AG04450 (cell line): ENCODE results near the gene C1orf74. TPM values are rescaled to one million over a fixed set of nuclear protein-coding genes. Genes with fewer than 3 reads are reported as not detected.

Source experiments
- CTCF ChIA-PET: fragments of 300-600, 350-600 bp; formaldehyde crosslinking; extraction: SDS; loops from one replicate; lab custom pipeline; 2022; ENCODE audit warnings: antibody characterized with exemption, inconsistent platforms; lab: Charles Lee
- POLR2A ChIA-PET: fragments of 350-600 bp; formaldehyde crosslinking; extraction: SDS; loops from one replicate; lab custom pipeline; 2021; ENCODE audit warnings: antibody characterized with exemption, inconsistent platforms; lab: Yijun Ruan, JAX
- DNase-seq: peaks from one replicate; pipeline ENCODE4 v3.0.0-alpha.2; 2011; ENCODE audit warnings: low read depth, low spot score
- H3K27ac ChIP-seq: one replicate; pipeline ENCODE4 v1.5.1; 2012; ENCODE audit warnings: low read depth, low read length, control low read depth
- H3K27me3 ChIP-seq: one replicate; pipeline ENCODE4 v1.6.0; 2012; ENCODE audit warnings: low read length; ENCODE audit not compliant: control insufficient read depth, insufficient read depth
- H3K4me3 ChIP-seq: 2 replicates; pipeline ENCODE4 v1.5.1; 2011; ENCODE audit warnings: mild to moderate bottlenecking, low read depth, low read length, control low read depth
- H3K9me3 ChIP-seq: 2 replicates; pipeline ENCODE4 v1.5.1; 2012; ENCODE audit warnings: low read length; ENCODE audit not compliant: control insufficient read depth, insufficient read depth
- CTCF ChIP-seq: IDR thresholded peaks from 2 replicates; pipeline ENCODE4 v1.5.1; 2011; ENCODE audit warnings: low read depth, low read length, control low read depth, inconsistent platforms
- polyA plus RNA-seq: library from polyadenylated mRNA; depleted of rRNA; stranded (reverse); fragments of >200 nt; gene quantifications from 2 replicates; pipeline ENCODE4 v1.2.3, GENCODE V29; 2011

C1orf74 gene
- polyA plus RNA-seq, 1 experiment = 2.2 TPM

DNA sequence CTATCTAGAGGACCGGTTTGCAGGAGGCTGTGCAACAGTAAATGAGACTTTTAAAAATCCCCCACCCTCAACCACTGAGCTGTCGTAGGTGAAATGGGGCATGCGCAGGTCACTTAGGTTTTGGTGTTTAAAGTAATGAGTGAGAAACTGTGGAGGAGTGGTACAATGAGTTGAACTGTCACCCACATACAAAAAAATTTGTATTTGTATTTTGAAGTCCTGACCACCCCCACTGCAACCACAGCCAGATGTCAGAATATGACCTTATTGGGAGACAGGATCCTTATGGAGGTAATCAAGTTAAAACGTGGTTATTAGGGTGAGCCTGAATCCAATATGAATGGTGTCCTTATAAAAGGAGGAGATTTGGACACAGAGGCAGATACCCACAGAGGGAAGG, 23.1 kb upstream of the C1orf74 start:
- ChIA-PET POLR2A (interaction anchor here (0.6 to 1.4 kb wide), 4 partner anchors 20 to 132 kb away, joined by 3 to 11 read pairs (median 4); partner anchors contain the start of genes G0S2 and UTP25), CTCF (interaction anchor here (0.6 to 5.9 kb wide), 7 partner anchors 13 to 1430 kb away, joined by 3 to 85 read pairs (median 6); partner anchors contain the start of gene UTP25)
- Histone ChIP-seq H3K27ac (no peak overlapping the region), H3K4me3 (no peak overlapping the region), H3K27me3 (no peaks in the 10 kb centered on the region), H3K9me3 (peaks cover 5% of the 10 kb centered on the region; the same call in 1 of the 2 replicates)
- no peak for DNase-seq
- no peak for TF ChIP-seq CTCF

GRCh38 chr1:209805875-209806760, 21.8 kb upstream of the C1orf74 start, which contains the start of gene IRF6:
Gene IRF6 (minus strand): TSS chr1:209806142. CDS start chr1:209801413, 4,729 bp downstream.
- peaks cover 5% of the 10 kb centered on the region; the same call in 1 of the 2 replicates for H3K9me3 ChIP-seq
- no peak for TF ChIP-seq CTCF
- H3K27me3 ChIP-seq = no peaks in the 10 kb centered on the region
- DNase-seq = no peak
- ChIA-PET CTCF (interaction anchor here (0.6 to 5.9 kb wide), 4 partner anchors 18 to 160 kb away, joined by 3 to 85 read pairs (median 3); no protein-coding TSS in a partner anchor), POLR2A (no interaction called here)
- peak within 1 kb of the TSS; percentile 54 for H3K4me3 ChIP-seq
- no peak within 1 kb of the TSS for H3K27ac ChIP-seq

DNA sequence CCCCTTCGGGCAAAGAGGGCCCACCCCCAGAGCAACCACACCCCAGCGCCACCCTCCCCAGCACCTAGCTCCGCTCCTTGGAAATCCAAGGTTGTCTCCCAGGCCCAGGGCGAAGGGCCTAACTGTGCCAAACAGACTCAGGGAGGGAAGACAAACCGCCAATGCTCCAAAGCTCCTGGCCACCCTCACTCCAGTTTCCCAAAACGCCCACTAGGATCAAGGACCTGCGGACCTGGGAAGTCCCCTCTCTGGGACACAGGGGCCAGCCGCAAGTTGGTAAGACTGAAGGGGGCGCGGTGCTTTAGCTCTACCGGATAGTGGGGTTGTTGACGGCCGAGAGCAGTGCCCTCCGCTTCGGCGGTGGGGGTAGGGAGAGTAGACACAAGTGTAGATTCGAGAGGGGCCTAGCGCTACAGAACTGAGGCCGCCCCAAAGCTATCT, 21.0 kb upstream of the C1orf74 start:
- H3K27me3 ChIP-seq = no peaks in the 10 kb centered on the region

GRCh38 chr1:209803568-209803967, 19.2 kb upstream of the C1orf74 start:
- ChIA-PET POLR2A (no interaction called here), CTCF (interaction anchor here (4.3 kb wide), 1 partner anchor 20 kb away, joined by 35 read pairs; no protein-coding TSS in a partner anchor)
- TF ChIP-seq CTCF = no peak
- Histone ChIP-seq H3K27ac (no peak overlapping the region), H3K9me3 (peaks cover 5% of the 10 kb centered on the region; the same call in 1 of the 2 replicates), H3K27me3 (no peaks in the 10 kb centered on the region), H3K4me3 (no peak overlapping the region)
- no peak for DNase-seq

More for the DNA sequence above, 21.0 kb upstream of the C1orf74 start:
- ChIA-PET POLR2A (no interaction called here), CTCF (interaction anchor here (1.1 to 5.9 kb wide), 4 partner anchors 18 to 71 kb away, joined by 3 to 85 read pairs (median 3); no protein-coding TSS in a partner anchor)
- no peak for DNase-seq
- peak overlapping the region; percentile 54 for H3K4me3 ChIP-seq
- TF ChIP-seq CTCF = no peak
- no peak overlapping the region for H3K27ac ChIP-seq
- peaks cover 5% of the 10 kb centered on the region; the same call in 1 of the 2 replicates for H3K9me3 ChIP-seq

DNA sequence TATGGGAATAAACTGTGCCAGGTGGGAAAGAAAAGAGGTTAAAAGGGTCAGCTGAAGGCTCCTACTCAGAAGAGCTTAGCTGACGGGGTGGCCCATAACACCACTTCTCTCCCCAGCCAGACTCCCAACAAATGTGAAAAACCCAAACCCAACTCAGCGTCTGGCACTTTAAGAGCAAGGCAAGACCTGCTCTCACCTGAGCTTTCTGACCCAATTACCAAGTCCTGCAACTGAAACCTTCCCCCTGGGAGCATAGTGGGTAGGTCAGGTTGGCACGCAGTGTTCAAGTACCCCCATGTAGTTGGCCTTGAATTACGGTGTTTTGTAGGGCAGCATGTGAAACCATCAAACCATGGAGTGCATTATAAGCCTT, 18.4 kb upstream of the C1orf74 start:
- POLR2A ChIA-PET = no interaction called here
- no peak overlapping the region for H3K27ac ChIP-seq
- H3K27me3 ChIP-seq = no peaks in the 10 kb centered on the region
- DNase-seq = no peak
- peaks cover 5% of the 10 kb centered on the region; the same call in 1 of the 2 replicates for H3K9me3 ChIP-seq
- no peak for TF ChIP-seq CTCF
- no peak overlapping the region for H3K4me3 ChIP-seq
- CTCF ChIA-PET = interaction anchor here (4.3 kb wide), 1 partner anchor 21 kb away, joined by 35 read pairs; no protein-coding TSS in a partner anchor
